PC-9 (cell line): Measurements from ENCODE around the gene ITM2C.

Source experiments
- CTCF ChIP-seq: fragments of 200-600 bp; sonication (generic); conservative IDR thresholded peaks from 2 replicates; pipeline ENCODE4 v1.6.1; 2017; ENCODE audit warnings: mixed run types, antibody characterized with exemption, mild to moderate bottlenecking, moderate library complexity
- EZH2 ChIP-seq: fragments of 200-600 bp; sonication (generic); IDR thresholded peaks from 2 replicates; pipeline ENCODE4 v1.8.0; 2017; ENCODE audit warnings: antibody characterized with exemption, low read depth

- TF ChIP-seq CTCF (peak; percentile 75), EZH2 (no peak)
These were observed 14.9 kb upstream of the ITM2C start for GRCh38 chr2:230849633-230850357.
